ENCODE results near the gene UGT1A9.

The UGT1A9 gene

GRCh38 chr2:233800208-233800607 is 128.5 kb downstream of the UGT1A9 start:
- no peak for DNase-seq

- peak; percentile 22 for DNase-seq
These were observed 129.8 kb downstream of the UGT1A9 start for GRCh38 chr2:233801357-233802131.

- DNase-seq, result no peak
These were observed 130.6 kb downstream of the UGT1A9 start for GRCh38 chr2:233802132-233802815.

- DNase-seq, result no peak
These were observed 131.7 kb downstream of the UGT1A9 start for GRCh38 chr2:233803292-233803911.

GRCh38 chr2:233803994-233804393 is 132.3 kb downstream of the UGT1A9 start:
- no peak for DNase-seq

- DNase-seq, result peak; percentile 10
These were observed 135.6 kb downstream of the UGT1A9 start for GRCh38 chr2:233807215-233807865.

GRCh38 chr2:233807966-233808935 is 136.6 kb downstream of the UGT1A9 start:
- no peak for DNase-seq

GRCh38 chr2:233810385-233810784 is 138.7 kb downstream of the UGT1A9 start:
- DNase-seq, result no peak

- no peak for DNase-seq
These were observed 139.4 kb downstream of the UGT1A9 start for GRCh38 chr2:233811087-233811486.

- no peak for DNase-seq
These were observed 140.0 kb downstream of the UGT1A9 start for GRCh38 chr2:233811732-233812131.

GRCh38 chr2:233813236-233814055 is 141.7 kb downstream of the UGT1A9 start:
- DNase-seq, result no peak

- DNase-seq, result no peak
These were observed 142.5 kb downstream of the UGT1A9 start for GRCh38 chr2:233814056-233814835.

GRCh38 chr2:233815861-233816260 is 144.2 kb downstream of the UGT1A9 start:
- DNase-seq, result no peak

GRCh38 chr2:233816334-233816733 is 144.6 kb downstream of the UGT1A9 start:
- no peak for DNase-seq

- no peak for DNase-seq
These were observed 145.1 kb downstream of the UGT1A9 start for GRCh38 chr2:233816771-233817170.

GRCh38 chr2:233817361-233817911 is 145.7 kb downstream of the UGT1A9 start:
- no peak for DNase-seq

- DNase-seq, result no peak
These were observed 146.4 kb downstream of the UGT1A9 start for GRCh38 chr2:233817995-233818638.

- DNase-seq, result no peak
These were observed 147.2 kb downstream of the UGT1A9 start for GRCh38 chr2:233818639-233819621.
